NCI-H2081 treated with DMSO at 0.1 percent for 48 hours (cell line): ENCODE results near the gene CNRIP1.

Source experiments
- DNase-seq: peaks from one replicate; lab custom pipeline; 2025; lab: John Stamatoyannopoulos, UW

Gene CNRIP1

GRCh38 chr2:68251187-68251854, 68.4 kb downstream of the CNRIP1 start:
- peak; percentile 35 for DNase-seq

GRCh38 chr2:68250652-68251186, 69.0 kb downstream of the CNRIP1 start:
- DNase-seq: no peak

- DNase-seq: no peak
These were observed 69.6 kb downstream of the CNRIP1 start for GRCh38 chr2:68250196-68250595.

- no peak for DNase-seq
These were observed 70.9 kb downstream of the CNRIP1 start for GRCh38 chr2:68248806-68249205.

GRCh38 chr2:68248361-68248760, 71.4 kb downstream of the CNRIP1 start:
- no peak for DNase-seq

GRCh38 chr2:68246396-68246795, 73.4 kb downstream of the CNRIP1 start:
- DNase-seq: no peak

- DNase-seq: no peak
These were observed 74.1 kb downstream of the CNRIP1 start for GRCh38 chr2:68245672-68246071.

GRCh38 chr2:68245066-68245465, 74.7 kb downstream of the CNRIP1 start:
- no peak for DNase-seq

- no peak for DNase-seq
These were observed 75.3 kb downstream of the CNRIP1 start for GRCh38 chr2:68244456-68244855.
